ACHN (cell line): Measurements from ENCODE around the gene WDTC1.
"Not testable (repeated sequence)": the region's sequence is repeated elsewhere in the genome, so short reads cannot be mapped to it uniquely, and the experiment has no call there.

ENCODE experiments used
- DNase-seq: peaks from one replicate; pipeline ENCODE4 v3.0.0-alpha.2; 2015
- in situ Hi-C: cut with HindIII; loops from 2 replicates; pipeline ENCODE4 v1.10.0; 2017; ENCODE audit warnings: low sequenced_read_pairs, low pct_ligation_motif_present, low pct_unique_long_range_greater_than_20kb

The WDTC1 gene

DNA sequence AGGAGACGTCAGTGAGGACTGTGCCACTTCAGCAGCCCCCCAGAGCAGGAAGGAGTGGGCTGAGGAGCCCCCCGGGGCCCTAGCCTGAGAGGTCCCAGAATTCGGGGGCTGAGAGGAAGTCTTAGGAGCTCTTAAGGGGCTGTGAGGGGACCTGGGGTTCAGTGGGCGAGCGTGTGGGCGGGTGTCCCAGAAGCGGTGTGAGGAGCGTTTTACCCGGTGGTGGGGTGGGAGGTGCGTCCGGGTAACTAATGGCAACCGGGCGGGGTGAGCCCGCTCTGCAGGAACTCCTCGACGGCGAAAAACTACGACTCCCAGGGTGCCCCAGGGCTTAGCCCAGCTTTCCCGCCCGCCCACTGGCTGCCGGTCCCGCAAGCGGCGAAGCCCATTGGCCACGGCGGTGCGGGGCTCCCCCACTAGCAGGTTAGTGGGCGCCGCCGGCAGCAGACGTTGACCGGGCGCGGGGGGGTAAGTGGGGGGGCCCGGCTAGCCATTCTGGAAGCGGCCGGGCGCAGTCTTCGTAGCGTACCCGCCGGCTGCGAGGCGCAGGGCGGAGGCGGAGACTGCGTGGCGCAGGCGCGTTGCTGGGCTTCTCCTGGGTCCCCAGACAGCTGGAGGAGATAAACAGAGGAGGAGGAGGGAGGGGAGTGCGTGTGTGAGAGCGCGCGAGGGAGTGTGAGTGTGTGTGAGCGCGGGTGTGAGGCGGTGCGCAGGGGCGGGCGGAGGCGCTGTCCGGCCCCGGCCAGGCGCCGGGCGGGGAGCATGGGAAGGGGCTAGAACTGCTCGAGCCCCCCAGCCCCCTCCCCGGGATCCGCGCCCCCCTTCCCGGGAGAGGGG is at the start of gene WDTC1:
Gene WDTC1, plus strand, starts transcription at position 584 of the 834 bp plus-strand sequence. CDS start 26,423 bp downstream, outside the sequence.
- DNase-seq, result peak; percentile 93
- in situ Hi-C loops, result no loop called here

GRCh38 chr1:27184665-27185064 is 49.8 kb upstream of the WDTC1 start:
- DNase-seq, in situ Hi-C loops: not testable (repeated sequence)

GRCh38 chr1:27192039-27192529 is 42.3 kb upstream of the WDTC1 start:
- no peak for DNase-seq
- in situ Hi-C loops, result no loop called here

- in situ Hi-C loops, result no loop called here
These were observed 41.2 kb upstream of the WDTC1 start for GRCh38 chr1:27193194-27193593.

GRCh38 chr1:27201295-27201694 is 33.1 kb upstream of the WDTC1 start:
- in situ Hi-C loops, result no loop called here
- DNase-seq, result no peak

More at GRCh38 chr1:27193194-27193593, 41.2 kb upstream of the WDTC1 start:
- no peak for DNase-seq

- in situ Hi-C loops, result no loop called here
These were observed 30.5 kb upstream of the WDTC1 start for GRCh38 chr1:27203946-27204345.

DNA sequence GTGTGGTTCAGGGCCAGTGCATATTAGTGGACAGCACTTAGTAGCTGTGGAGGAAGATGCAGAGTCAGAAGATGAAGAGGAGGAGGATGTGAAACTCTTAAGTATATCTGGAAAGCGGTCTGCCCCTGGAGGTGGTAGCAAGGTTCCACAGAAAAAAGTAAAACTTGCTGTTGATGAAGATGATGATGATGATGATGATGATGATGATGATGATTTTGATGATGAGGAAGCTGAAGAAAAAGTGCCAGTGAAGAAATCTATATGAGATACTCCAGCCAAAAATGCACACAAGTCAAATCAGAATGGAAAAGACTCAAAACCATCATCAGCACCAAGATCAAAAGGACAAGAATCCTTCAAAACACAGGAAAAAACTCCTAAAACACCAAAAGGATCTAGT is 27.2 kb upstream of the WDTC1 start:
- in situ Hi-C loops, result not testable (repeated sequence)

More at GRCh38 chr1:27203946-27204345, 30.5 kb upstream of the WDTC1 start:
- no peak for DNase-seq

GRCh38 chr1:27208143-27208850 is 26.1 kb upstream of the WDTC1 start:
- in situ Hi-C loops, DNase-seq: not testable (repeated sequence)

More for the DNA sequence above, 27.2 kb upstream of the WDTC1 start:
- DNase-seq, result not testable (repeated sequence)

DNA sequence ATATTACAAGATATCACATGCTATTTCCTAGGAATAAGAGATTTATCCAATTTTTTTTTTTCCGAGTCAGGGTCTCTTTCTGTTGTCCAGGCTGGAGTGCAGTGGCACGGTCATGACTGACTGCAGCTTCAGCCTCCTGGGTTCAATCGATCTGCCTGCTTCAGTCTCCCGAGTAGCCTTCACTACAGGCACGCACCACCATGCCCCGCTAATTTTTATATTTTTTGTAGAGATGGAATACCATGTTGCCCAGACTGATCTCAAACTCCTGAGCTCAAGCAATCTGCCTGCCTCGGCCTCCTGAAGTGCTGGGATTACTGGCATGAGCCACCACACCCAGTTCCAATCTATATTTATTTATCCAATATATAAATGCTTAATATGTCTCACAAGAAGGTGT is 18.0 kb upstream of the WDTC1 start:
- DNase-seq, result no peak
- in situ Hi-C loops, result no loop called here

- DNase-seq, result no peak
These were observed 17.0 kb upstream of the WDTC1 start for GRCh38 chr1:27217401-27217800.

DNA sequence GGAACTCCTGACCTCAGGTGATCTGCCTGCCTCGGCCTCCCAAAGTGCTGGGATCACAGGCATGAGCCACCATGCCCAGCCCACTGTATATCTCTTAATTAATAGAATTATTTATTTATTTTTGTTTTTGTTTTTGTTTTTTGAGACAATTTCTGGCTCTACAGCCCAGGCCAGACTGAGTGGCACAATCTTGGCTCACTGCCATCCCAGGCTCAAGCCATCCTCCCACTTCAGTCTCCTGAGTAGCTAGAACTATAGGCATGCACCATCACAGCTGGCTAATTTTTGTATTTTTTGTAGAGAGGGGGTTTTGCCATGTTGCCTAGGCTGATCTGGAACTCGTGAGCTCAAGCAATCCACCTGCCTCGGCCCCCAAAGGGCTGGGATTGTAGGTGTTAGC is 15.7 kb upstream of the WDTC1 start:
- no peak for DNase-seq
- in situ Hi-C loops, result no loop called here

More at GRCh38 chr1:27217401-27217800, 17.0 kb upstream of the WDTC1 start:
- in situ Hi-C loops, result no loop called here

GRCh38 chr1:27220096-27220495 is 14.3 kb upstream of the WDTC1 start:
- in situ Hi-C loops, result no loop called here
- DNase-seq, result no peak

- DNase-seq, in situ Hi-C loops: not testable (repeated sequence)
These were observed 13.5 kb upstream of the WDTC1 start for GRCh38 chr1:27220702-27221497.

DNA sequence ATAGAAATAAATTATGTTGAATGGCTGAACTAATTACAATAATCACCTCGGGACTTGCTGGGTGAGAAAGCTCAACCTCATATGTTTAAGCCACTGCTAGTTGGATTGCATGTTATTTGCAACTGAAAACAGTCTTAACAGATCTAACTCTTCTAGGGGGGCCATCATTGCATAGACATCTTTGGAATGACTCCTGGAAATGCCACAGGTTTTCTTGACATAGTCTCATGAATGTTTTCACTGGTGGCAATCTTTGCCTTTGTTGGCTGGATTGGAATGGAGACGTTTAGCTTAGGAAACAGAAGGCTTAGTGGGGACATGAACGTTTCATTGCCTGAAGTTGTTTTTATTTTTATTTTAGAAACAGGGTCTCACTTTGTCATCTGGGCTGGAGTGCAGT is 8.8 kb upstream of the WDTC1 start:
- in situ Hi-C loops, result no loop called here
- no peak for DNase-seq

DNA sequence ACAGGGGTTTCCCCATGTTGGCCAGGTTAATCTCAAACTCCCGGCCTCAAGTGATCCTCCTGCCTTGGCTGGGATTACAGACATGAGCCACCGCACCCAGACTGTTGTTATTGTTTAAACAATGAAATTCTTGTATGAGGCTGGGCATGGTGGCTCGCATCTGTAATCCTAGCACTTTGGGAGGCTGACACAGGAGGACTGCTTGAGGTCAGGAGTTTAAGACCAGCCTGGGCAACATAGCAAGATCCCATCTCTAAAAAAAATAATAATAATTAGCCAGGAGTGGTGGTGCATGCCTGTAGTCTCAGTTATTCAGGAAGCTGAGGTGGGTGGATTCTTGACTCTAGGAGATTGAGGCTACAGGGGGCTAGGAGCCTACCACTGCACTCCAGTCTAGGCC is 6.7 kb upstream of the WDTC1 start:
- in situ Hi-C loops, result no loop called here

GRCh38 chr1:27233667-27234048 is 774 bp upstream of the WDTC1 start:
- in situ Hi-C loops, result no loop called here
- DNase-seq, result no peak

More for the DNA sequence above, 6.7 kb upstream of the WDTC1 start:
- no peak for DNase-seq

DNA sequence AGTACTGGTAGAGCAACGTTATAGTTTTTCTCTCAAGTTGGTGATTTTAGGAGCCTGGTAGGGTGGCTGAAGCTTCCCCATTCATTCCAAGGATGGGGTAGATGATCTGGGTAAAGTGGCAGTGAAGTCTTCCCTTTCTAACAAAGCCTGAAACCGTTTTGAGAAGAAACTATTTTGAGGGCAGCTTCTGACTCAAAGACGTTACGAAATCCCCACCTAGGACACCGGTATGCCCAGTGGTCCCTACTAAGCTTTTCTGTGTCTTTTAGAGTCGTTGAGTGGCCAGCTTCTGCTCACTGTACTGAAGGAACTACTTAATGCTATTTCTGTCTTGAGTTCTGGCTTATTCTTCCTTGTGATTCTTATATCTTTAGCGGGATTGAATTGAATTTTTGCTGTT is 1.4 kb downstream of the WDTC1 start:
- in situ Hi-C loops, result no loop called here
- DNase-seq, result no peak

GRCh38 chr1:27237112-27237511 is 2.7 kb downstream of the WDTC1 start:
- in situ Hi-C loops, result no loop called here
- no peak for DNase-seq

DNA sequence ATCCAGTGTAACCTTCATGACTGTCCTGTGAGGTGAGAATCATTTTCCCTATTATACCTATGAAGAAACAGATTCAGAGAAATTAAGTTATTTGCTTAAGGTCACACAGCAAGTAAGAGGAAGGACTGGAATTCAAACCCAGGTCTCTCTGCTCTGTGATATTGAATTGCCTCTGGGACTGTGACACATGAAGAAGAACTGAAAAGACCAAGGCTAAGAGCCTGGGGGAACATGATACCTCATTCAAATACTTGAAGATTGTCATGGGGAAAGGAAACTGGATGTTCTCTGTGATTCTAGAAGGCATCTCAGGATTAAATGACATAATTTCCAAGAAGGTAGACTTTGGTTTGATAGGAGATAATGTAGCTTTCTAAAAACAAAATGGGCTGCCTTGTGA is 3.6 kb downstream of the WDTC1 start:
- in situ Hi-C loops, result no loop called here
- no peak for DNase-seq
